GM12873 (cell line): ENCODE results near the gene ZNF77.

ENCODE experiments used
- TF ChIP-seq, protein P1 (sequence below): IDR thresholded peaks from 2 replicates; pipeline ENCODE4 v1.5.1; 2012; ENCODE audit warnings: low read depth, mild to moderate bottlenecking, moderate library complexity, low read length, control low read depth; ENCODE audit not compliant: insufficient read depth; ENCODE audit errors: missing control alignments

ZNF77 gene

DNA sequence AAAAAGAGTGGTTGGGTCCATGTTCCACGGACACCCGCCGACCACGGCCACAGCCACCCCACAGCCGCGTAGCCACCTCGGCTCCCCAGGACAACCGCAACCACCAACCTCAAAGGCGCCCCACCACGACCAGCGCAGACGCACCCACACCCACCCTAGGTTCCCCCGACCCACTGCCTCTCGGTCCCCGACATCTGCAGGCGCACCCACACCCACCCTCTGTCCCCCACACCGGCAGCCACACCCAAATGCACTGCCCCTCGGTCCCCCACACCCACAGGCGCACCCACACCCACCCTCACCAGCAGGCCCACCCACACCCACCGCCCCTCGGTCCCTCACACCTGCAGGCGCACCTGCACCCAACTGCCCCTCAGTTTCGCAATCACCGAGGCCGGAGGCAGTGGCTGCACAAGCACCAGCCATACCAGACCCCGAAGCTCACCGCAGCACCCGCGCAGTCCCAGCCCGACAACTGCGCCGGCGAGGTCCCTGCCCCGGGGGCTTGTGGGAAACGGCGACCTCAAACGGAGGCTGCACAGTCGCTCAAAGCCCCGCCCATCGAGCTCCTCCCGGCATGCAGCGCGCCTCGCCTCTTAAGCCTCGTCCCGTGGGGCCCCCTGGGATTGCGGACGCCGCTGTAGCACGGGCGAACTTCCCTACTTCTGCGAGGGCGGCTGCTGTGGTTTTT lies 18.3 kb downstream of the ZNF77 start:
- TF ChIP-seq, protein P1, sequence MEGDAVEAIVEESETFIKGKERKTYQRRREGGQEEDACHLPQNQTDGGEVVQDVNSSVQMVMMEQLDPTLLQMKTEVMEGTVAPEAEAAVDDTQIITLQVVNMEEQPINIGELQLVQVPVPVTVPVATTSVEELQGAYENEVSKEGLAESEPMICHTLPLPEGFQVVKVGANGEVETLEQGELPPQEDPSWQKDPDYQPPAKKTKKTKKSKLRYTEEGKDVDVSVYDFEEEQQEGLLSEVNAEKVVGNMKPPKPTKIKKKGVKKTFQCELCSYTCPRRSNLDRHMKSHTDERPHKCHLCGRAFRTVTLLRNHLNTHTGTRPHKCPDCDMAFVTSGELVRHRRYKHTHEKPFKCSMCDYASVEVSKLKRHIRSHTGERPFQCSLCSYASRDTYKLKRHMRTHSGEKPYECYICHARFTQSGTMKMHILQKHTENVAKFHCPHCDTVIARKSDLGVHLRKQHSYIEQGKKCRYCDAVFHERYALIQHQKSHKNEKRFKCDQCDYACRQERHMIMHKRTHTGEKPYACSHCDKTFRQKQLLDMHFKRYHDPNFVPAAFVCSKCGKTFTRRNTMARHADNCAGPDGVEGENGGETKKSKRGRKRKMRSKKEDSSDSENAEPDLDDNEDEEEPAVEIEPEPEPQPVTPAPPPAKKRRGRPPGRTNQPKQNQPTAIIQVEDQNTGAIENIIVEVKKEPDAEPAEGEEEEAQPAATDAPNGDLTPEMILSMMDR = no peak

- TF ChIP-seq, protein P1 = no peak
Observed at GRCh38 chr19:2923510-2923909, 21.3 kb downstream of the ZNF77 start.

DNA sequence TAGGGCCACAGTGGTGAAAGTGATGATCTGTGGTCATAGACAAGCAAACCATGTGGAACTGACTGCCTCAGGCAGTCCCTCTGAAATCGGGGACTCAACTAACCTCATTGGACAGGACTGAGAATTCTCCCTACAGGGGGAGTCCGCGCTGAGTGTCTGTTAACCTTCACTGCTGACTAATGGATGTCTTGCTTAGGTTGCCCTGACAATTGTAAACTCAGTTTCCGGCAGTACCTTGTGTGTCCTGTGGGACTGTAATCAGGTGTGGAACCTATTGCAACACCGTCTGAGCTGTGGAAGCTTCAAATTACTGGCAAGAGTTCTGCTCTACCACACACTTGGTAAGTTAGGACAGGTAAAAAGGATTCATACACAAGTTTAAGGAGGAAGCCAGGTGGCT lies 21.8 kb downstream of the ZNF77 start:
- TF ChIP-seq, protein P1 = no peak

DNA sequence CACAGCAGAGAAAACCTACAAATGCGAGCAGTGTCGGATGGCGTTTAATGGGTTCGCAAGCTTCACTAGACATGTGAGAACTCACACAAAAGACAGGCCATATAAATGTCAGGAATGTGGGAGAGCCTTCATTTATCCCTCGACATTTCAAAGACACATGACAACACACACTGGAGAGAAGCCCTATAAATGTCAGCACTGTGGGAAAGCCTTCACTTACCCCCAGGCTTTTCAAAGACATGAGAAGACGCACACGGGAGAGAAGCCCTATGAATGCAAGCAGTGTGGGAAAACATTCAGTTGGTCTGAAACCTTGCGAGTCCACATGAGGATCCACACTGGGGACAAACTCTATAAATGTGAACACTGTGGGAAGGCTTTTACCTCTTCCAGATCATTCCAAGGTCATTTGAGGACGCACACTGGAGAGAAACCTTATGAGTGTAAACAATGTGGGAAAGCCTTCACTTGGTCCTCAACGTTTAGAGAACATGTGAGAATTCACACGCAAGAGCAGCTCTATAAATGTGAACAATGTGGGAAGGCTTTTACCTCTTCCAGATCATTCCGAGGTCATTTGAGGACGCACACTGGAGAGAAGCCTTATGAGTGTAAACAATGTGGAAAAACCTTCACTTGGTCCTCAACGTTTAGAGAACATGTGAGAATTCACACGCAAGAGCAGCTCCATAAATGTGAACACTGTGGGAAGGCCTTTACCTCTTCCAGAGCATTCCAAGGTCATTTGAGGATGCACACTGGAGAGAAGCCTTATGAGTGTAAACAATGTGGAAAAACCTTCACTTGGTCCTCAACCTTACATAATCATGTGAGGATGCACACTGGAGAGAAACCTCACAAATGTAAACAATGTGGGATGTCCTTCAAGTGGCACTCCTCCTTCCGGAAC lies 27.2 kb downstream of the ZNF77 start:
- TF ChIP-seq, protein P1 = no peak

GRCh38 chr19:2912306-2912705 lies 32.5 kb downstream of the ZNF77 start:
- TF ChIP-seq, protein P1 = no peak

- TF ChIP-seq, protein P1 = no peak
Observed at GRCh38 chr19:2906631-2907195, 38.1 kb downstream of the ZNF77 start.

DNA sequence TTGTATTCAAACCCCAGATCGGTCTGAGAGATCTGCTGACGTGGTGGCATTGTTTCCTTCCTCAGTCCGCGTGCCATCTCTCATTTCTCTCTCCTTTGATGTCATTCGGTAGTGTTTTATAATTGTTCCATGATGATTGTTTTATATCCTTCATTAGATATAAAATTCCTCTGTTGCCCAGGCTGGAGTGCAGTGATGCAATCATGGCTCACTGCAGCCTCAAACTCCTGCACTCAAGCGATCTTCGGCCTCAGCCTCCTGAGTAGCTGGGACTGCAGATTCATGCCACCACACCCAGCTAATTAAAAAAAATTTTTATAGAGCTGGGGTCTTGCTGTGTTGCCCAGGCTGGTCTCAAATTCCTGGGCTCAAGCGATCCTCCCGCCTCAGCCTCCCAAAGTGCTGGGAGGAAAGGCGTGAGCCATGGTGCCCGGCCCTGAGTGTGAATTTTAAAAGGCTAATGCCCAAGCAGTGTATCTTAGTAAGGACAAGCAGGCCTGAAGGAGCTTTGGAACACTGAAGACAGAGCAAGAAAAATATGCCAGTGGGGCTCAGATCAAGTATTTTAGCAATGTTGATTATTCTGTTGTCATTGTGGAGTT lies 38.8 kb downstream of the ZNF77 start:
- TF ChIP-seq, protein P1 = no peak
